GM21367 (cell line): ENCODE measurements around the gene PIK3R1.
"Not testable (repeated sequence)": the region's sequence is repeated elsewhere in the genome, so short reads cannot be mapped to it uniquely, and the experiment has no call there.

Experiments used
- ATAC-seq: cut with Tn5 transposase; IDR thresholded peaks from one replicate; pipeline ENCODE4 v1.9.1; 2021; ENCODE audit not compliant: unreplicated experiment

Gene PIK3R1

DNA sequence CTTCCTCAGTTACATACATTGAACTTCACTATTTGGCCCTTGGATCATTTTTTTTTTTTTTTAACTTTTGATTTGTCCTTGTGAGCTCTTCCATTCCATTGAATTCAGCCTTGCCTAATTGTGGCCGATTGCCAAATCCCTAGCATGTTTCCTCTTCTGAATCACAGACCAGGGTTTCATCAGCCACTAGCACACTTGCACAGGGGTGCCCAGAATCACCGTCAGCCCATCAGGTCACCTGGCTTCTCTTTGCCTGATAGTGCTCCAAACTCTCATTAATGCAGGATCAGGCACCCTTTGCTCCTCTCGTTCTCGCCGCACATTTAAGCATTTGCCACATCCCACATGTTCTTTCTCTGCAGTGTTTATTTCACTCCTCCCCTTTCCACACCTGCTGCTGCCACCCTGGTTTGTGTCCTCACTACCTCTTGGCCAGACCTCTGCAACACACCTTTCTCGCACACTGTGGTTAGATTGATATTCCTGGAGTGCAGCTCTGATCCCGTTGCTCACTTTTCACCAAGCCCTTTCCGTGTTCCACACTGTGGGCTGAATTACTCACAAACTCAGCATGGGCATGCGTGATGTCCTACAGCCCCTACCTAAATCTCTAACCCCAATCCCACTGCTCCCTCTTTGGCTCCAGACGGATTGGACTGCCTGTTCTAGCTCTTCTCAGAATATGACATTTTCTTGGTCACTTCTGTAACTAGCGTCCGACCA lies 9.8 kb downstream of the PIK3R1 start:
- no peak for ATAC-seq

GRCh38 chr5:68225911-68226545 lies 10.5 kb downstream of the PIK3R1 start:
- ATAC-seq, result no peak

DNA sequence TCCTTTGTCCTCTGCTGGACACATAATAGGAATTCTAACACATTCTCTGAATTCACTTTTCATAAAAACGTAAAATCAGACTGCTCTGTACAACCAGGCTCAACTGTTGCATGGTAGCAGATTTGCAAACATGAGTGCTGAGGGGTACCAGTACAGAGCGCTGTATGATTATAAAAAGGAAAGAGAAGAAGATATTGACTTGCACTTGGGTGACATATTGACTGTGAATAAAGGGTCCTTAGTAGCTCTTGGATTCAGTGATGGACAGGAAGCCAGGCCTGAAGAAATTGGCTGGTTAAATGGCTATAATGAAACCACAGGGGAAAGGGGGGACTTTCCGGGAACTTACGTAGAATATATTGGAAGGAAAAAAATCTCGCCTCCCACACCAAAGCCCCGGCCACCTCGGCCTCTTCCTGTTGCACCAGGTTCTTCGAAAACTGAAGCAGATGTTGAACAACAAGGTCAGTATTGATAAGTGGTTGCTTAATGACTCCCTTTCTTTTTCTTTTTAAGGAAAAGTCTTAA lies 11.1 kb downstream of the PIK3R1 start:
- ATAC-seq, result no peak

- no peak for ATAC-seq
Observed at GRCh38 chr5:68227532-68228160, 12.1 kb downstream of the PIK3R1 start.

DNA sequence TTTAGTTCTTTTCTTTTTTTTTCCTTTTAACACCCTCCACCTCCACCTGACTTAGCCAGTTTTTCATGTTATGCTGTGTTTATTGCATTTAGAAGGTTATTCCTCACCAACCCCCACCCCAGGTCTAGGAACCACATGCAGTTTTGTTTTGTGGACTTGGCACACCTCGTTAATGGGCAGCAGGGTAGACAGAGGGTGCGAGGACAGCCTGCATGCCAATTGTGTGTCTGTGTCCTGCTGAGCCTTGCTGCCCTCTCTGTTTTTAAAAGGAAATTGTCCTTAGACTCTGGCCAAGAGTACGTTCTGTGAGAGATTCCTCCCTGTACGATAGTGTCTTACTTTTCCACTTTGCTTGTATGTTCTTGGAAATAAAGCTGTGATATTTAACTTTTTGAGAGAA lies 13.9 kb downstream of the PIK3R1 start:
- ATAC-seq, result no peak

GRCh38 chr5:68230285-68230684 lies 14.7 kb downstream of the PIK3R1 start:
- ATAC-seq, result no peak

DNA sequence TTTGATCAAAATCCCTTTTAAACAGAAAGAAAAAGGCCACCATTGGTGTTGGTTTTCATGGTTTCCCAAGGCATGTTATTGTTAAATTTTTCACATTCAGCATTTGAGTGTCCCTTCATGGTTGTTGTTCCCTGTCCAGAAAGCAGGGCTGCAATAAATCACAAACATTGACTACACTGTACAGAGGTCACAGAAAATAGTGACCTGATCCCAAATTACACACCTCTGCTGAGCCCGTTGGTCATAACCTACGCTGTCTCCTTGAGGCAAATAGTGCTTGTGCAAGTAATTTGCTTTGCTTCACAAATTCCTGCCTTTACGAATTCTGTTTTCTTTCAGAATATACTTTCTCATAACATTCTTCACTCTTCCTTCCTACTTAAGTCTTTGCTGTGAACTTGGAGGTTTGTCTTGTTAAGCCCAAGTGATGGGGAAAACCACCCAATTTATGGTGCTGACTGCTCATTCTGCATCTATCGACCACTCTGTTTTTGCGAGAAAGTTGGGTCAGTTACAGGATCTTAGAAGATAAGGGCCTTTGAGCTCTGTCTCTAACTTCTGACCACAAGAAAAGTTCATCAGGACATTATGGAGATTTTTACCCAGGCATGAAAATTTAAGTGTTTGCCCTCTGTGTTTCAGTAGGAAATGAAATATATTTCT lies 16.0 kb downstream of the PIK3R1 start:
- ATAC-seq, result no peak

DNA sequence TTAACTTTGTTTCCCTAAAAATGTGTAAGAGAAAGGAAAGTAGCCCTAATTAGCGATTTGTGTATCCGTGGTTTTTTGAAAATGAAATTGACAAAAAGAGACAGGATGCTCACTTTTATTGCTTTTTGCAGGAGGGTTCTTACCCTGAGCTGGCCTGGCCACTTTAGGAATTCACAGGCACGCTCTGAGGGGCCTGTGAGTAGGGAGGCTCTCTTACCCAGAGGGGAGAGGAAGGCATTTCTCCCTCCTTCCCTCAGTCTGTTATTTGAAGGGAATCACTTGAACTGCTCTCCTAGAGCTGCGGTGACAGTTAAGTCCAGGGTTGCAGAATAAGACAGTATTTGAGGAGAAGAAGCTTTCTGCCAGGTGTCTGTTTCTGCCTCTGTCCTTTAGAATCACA lies 16.7 kb downstream of the PIK3R1 start:
- ATAC-seq, result no peak

GRCh38 chr5:68233075-68233474 lies 17.5 kb downstream of the PIK3R1 start:
- ATAC-seq, result no peak

- not testable (repeated sequence) for ATAC-seq
Observed at GRCh38 chr5:68235229-68235628, 19.7 kb downstream of the PIK3R1 start.

GRCh38 chr5:68237715-68238114 lies 22.2 kb downstream of the PIK3R1 start:
- ATAC-seq, result no peak

DNA sequence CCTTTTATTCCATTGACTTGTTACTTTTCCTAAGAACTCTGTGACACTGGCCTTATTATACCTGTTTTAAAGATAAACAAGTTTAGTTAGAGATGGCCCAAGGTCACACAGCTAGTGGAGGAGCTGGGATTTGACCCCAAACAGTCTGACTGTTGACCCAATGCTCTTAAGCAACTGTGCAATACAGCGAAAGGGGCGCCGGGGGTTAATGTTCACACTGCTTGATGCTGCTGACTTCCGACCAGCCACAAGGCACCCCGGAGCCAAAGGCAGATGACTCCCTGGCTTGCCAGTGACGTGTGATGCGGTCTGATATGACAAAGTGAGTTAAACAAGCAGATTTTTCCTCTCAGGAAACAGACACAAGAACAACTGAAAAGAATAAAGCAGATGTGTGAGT lies 23.9 kb downstream of the PIK3R1 start:
- peak; percentile 84 for ATAC-seq

DNA sequence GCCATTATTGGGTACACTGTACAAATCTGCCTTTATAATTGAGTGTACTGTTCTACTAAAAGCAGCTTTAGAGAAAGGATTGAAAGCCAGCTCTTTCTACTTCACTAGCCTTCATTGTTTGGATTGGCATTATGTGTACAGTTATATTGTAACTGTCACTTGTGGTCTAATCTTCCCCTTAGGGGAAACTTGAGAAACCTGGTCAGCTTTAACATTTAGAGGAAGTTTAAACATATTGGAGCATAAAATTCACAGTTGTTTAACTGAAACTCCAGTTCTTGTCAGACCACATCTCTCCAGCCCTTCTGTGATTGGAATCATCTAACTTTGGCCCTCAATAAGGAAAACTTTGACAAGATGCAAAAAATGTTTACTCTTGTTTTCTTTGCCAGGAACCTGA lies 24.6 kb downstream of the PIK3R1 start:
- peak; percentile 53 for ATAC-seq

GRCh38 chr5:68240771-68241170 lies 25.2 kb downstream of the PIK3R1 start:
- no peak for ATAC-seq

GRCh38 chr5:68242743-68243142 lies 27.2 kb downstream of the PIK3R1 start:
- ATAC-seq, result no peak

DNA sequence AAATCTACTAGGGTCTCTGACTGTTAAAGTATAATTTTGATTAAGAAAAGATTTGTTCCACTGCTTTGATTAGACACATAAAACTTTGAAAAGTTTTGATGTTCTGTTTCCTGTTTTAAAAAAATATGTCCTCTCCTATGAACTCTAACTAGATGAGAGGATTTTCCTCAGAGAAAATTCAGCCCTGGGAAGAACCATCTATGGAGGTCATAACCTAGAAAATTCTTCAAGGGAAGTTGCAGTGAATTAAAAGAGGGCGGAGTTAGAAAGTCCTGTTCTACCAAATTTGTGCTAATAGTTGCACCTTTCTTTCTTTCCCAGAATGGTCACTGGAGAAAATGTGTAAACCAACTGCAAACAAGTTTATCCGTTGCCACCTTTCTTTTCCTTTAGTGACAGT lies 27.7 kb downstream of the PIK3R1 start:
- ATAC-seq, result no peak

- no peak for ATAC-seq
Observed at GRCh38 chr5:68243681-68244080, 28.1 kb downstream of the PIK3R1 start.

DNA sequence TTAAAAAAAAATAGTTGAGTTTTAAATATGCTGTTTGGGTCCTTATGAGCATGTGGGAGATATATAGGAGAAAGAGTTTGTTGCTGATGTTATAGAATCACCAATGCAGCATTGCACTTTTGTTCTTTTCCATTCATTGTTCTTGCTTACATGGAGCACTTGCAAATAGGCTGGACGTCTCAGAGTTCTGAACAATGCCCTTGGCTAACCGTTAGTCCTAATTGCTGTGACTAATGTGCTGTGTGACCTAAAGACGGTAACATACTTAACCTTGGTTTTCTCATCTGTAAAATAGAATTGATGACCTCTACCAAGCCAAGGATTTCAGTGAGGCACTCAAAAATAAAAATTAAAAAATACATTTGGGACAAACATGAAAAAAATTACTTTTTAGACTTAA lies 29.8 kb downstream of the PIK3R1 start:
- no peak for ATAC-seq

- ATAC-seq, result no peak
Observed at GRCh38 chr5:68246802-68247201, 31.2 kb downstream of the PIK3R1 start.

- ATAC-seq, result no peak
Observed at GRCh38 chr5:68247627-68248026, 32.1 kb downstream of the PIK3R1 start.

- no peak for ATAC-seq
Observed at GRCh38 chr5:68248896-68249295, 33.3 kb downstream of the PIK3R1 start.

GRCh38 chr5:68249520-68249919 lies 34.0 kb downstream of the PIK3R1 start:
- no peak for ATAC-seq
